SK-N-SH treated with all-trans-retinoic acid at 6 μM for 48 hours (cell line): ENCODE results near the gene SIRPA.

Source experiments
- ATAC-seq: fragments of 200-7000 bp; cut with Tn5 transposase; 3 replicates; pipeline ENCODE4 v1.9.1; 2020; ENCODE audit warnings: mild to moderate bottlenecking, moderate library complexity
- ARNTL ChIP-seq: fragments of 450-650 bp; formaldehyde crosslinking; IDR thresholded peaks from 2 replicates; pipeline ENCODE4 v1.5.0; 2020; ENCODE audit warnings: low read depth, mild to moderate bottlenecking, moderate library complexity, borderline replicate concordance
- BACH2 ChIP-seq: fragments of 250-450 bp; sonication (Bioruptor Pico); IDR thresholded peaks from 2 replicates; pipeline ENCODE4 v1.9.0; 2021; ENCODE audit warnings: mild to moderate bottlenecking, borderline replicate concordance
- CSDC2 ChIP-seq: fragments of 250-450 bp; sonication (Bioruptor Pico); IDR thresholded peaks from 2 replicates; pipeline ENCODE4 v1.5.0; 2020; ENCODE audit warnings: mild to moderate bottlenecking, moderate library complexity
- ESRRG ChIP-seq: fragments of 250-450 bp; sonication (Bioruptor Pico); IDR thresholded peaks from 2 replicates; pipeline ENCODE4 v1.6.1; 2021; ENCODE audit warnings: mild to moderate bottlenecking
- GLIS3 ChIP-seq: fragments of 250-450 bp; sonication (Bioruptor Pico); IDR thresholded peaks from 2 replicates; pipeline ENCODE4 v1.5.0; 2020; ENCODE audit warnings: mild to moderate bottlenecking, moderate library complexity
- ISL1 ChIP-seq: fragments of 250-450 bp; sonication (Bioruptor Pico); IDR thresholded peaks from 2 replicates; pipeline ENCODE4 v2.1.2; 2022; ENCODE audit warnings: mild to moderate bottlenecking, moderate library complexity
- OSR1 ChIP-seq: fragments of 250-450 bp; sonication (Bioruptor Pico); IDR thresholded peaks from 2 replicates; pipeline ENCODE4 v1.8.0; 2022; ENCODE audit warnings: moderate library complexity, mild to moderate bottlenecking, inconsistent platforms
- PPARA ChIP-seq: fragments of 250-450 bp; sonication (Bioruptor Pico); IDR thresholded peaks from 2 replicates; pipeline ENCODE4 v1.5.0; 2020; ENCODE audit warnings: mild to moderate bottlenecking, borderline replicate concordance
- RARB ChIP-seq: fragments of 250-450 bp; sonication (Bioruptor Pico); IDR thresholded peaks from 2 replicates; pipeline ENCODE4 v1.8.0; 2021; ENCODE audit warnings: mild to moderate bottlenecking, moderate library complexity
- SNAI2 ChIP-seq: fragments of 250-450 bp; sonication (Bioruptor Pico); IDR thresholded peaks from 2 replicates; pipeline ENCODE4 v1.5.0; 2020; ENCODE audit warnings: mild to moderate bottlenecking, moderate library complexity
- TCF4 ChIP-seq: fragments of 250-450 bp; sonication (Bioruptor Pico); IDR thresholded peaks from 2 replicates; pipeline ENCODE4 v1.8.0; 2021; ENCODE audit warnings: mild to moderate bottlenecking, moderate library complexity, borderline replicate concordance
- TOX ChIP-seq: fragments of 250-450 bp; sonication (Bioruptor Pico); IDR thresholded peaks from 2 replicates; pipeline ENCODE4 v1.8.0; 2021; ENCODE audit warnings: mild to moderate bottlenecking, moderate library complexity, borderline replicate concordance
- ZC3H10 ChIP-seq: fragments of 250-450 bp; sonication (Bioruptor Pico); IDR thresholded peaks from 2 replicates; pipeline ENCODE4 v1.5.1; 2021; ENCODE audit warnings: mild to moderate bottlenecking, moderate library complexity
- ZFP3 ChIP-seq: fragments of 250-450 bp; sonication (Bioruptor Pico); IDR thresholded peaks from 2 replicates; pipeline ENCODE4 v1.5.0; 2020; ENCODE audit warnings: mild to moderate bottlenecking, moderate library complexity
- ZFP30 ChIP-seq: fragments of 450-650 bp; formaldehyde crosslinking; IDR thresholded peaks from 2 replicates; pipeline ENCODE4 v1.5.0; 2022; ENCODE audit warnings: mild to moderate bottlenecking, moderate library complexity
- ZNF565 ChIP-seq: fragments of 450-650 bp; formaldehyde crosslinking; conservative IDR thresholded peaks from 2 replicates; pipeline ENCODE4 v1.5.0; 2020; ENCODE audit warnings: low read depth, mild to moderate bottlenecking, moderate library complexity
- ZNF70 ChIP-seq: fragments of 450-650 bp; formaldehyde crosslinking; IDR thresholded peaks from 2 replicates; pipeline ENCODE4 v1.5.0; 2020; ENCODE audit warnings: mild to moderate bottlenecking, moderate library complexity
- ZNF8 ChIP-seq: fragments of 450-650 bp; formaldehyde crosslinking; IDR thresholded peaks from 2 replicates; pipeline ENCODE4 v1.5.0; 2020; ENCODE audit warnings: mild to moderate bottlenecking, moderate library complexity
- TF ChIP-seq, protein P1 (sequence below): fragments of 250-450 bp; sonication (Bioruptor Pico); IDR thresholded peaks from 2 replicates; pipeline ENCODE4 v1.8.0; 2020; ENCODE audit warnings: mild to moderate bottlenecking, moderate library complexity, borderline replicate concordance
- TF ChIP-seq, protein P2 (sequence below): fragments of 250-450 bp; sonication (Bioruptor Pico); IDR thresholded peaks from 2 replicates; pipeline ENCODE4 v1.8.0; 2021; ENCODE audit warnings: low read depth, mild to moderate bottlenecking, moderate library complexity, borderline replicate concordance
- TF ChIP-seq, protein P3 (sequence below): fragments of 250-450 bp; sonication (Bioruptor Pico); IDR thresholded peaks from 2 replicates; pipeline ENCODE4 v1.5.1; 2021; ENCODE audit warnings: mild to moderate bottlenecking, moderate library complexity
- TF ChIP-seq, protein P4 (sequence below): fragments of 250-450 bp; sonication (Bioruptor Pico); IDR thresholded peaks from 2 replicates; pipeline ENCODE4 v1.5.1; 2020; ENCODE audit warnings: low read depth, mild to moderate bottlenecking, moderate library complexity

The SIRPA gene

DNA sequence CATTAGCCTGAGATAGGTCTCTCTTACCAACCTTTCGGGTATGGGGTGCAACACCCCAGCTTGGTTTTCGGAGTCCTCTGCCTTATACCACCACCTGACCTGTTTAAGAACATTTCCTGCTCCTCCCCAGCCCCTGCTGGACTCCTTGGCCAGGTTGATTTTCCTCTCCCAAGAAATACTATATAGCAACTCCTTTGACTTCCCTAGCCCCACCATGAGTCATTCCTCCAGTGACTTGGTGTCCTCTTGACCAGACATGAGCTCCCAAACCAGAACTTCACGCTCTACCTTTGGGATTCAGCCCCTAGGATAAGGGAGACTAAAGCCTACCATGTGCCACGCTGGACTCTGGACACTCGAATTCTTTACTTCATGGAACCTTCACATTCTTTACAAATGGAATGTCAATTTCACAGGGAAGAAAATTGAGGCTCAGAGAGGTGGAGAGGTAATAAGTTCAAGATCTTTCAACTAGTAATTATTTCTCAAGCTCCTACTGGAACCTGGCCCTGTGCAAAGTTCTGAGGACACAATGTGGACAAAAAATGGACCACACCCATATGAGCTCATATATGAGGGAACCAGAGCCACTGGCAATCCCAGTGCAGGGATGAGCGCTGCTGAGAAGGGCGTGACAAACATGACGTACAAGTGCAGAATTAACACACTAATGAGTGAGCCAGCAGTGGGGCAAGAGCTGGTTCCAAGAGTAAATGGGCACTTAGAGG is 48.2 kb downstream of the SIRPA start (continued):
- TF ChIP-seq TCF4 (no peak), GLIS3 (CRISPR knock-in tag) (no peak), ZFP3 (no peak)

DNA sequence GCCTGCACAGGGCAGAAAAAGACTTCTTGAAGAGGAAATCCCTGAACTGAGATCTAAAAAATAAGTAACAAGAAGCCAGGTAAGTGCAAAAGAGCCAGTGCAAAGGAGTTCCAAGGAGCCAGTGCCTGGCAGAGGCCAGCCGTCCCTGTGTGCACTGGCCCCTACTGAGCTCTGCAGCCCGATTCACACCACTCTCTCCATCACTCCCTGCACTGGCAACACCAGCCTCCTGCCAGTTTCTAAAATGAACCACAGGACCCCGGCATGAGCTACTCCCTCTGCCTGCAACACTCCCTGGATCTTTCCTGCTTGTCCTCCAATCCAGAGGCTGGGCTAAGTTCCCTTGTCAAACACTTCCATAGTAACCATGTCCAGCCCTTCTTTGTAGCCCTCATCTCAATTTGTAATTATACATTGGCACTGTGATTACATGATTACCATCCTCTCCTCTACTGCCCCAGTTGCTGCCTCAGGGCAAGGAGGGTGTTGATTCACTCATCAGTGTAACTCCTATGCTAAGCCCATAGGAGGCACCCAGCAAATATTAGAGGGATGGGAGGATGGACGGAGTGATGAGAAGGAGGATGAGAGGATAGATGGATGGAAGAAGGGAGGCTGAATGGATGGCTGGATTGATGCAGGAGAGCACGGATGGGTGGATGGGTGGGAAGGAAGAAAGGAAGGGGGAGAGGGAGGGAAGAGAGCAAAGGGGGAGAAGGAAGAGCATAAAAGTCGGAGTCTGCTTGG is 49.3 kb downstream of the SIRPA start:
- no peak for ATAC-seq
- TF ChIP-seq SNAI2 (CRISPR knock-in tag) (no peak), PPARA (CRISPR knock-in tag) (no peak), ESRRG (CRISPR knock-in tag) (no peak), TCF4 (no peak), CSDC2 (no peak), ZNF70 (CRISPR knock-in tag) (no peak), ZC3H10 (no peak), ARNTL (CRISPR knock-in tag) (no peak), ISL1 (CRISPR knock-in tag) (no peak), BACH2 (CRISPR knock-in tag) (no peak), RARB (CRISPR knock-in tag) (no peak), ZNF565 (no peak), OSR1 (CRISPR knock-in tag) (no peak), ZFP30 (CRISPR knock-in tag) (no peak)
- TF ChIP-seq, protein P1, sequence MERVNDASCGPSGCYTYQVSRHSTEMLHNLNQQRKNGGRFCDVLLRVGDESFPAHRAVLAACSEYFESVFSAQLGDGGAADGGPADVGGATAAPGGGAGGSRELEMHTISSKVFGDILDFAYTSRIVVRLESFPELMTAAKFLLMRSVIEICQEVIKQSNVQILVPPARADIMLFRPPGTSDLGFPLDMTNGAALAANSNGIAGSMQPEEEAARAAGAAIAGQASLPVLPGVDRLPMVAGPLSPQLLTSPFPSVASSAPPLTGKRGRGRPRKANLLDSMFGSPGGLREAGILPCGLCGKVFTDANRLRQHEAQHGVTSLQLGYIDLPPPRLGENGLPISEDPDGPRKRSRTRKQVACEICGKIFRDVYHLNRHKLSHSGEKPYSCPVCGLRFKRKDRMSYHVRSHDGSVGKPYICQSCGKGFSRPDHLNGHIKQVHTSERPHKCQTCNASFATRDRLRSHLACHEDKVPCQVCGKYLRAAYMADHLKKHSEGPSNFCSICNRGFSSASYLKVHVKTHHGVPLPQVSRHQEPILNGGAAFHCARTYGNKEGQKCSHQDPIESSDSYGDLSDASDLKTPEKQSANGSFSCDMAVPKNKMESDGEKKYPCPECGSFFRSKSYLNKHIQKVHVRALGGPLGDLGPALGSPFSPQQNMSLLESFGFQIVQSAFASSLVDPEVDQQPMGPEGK (CRISPR knock-in tag): no peak
- TF ChIP-seq, protein P2, sequence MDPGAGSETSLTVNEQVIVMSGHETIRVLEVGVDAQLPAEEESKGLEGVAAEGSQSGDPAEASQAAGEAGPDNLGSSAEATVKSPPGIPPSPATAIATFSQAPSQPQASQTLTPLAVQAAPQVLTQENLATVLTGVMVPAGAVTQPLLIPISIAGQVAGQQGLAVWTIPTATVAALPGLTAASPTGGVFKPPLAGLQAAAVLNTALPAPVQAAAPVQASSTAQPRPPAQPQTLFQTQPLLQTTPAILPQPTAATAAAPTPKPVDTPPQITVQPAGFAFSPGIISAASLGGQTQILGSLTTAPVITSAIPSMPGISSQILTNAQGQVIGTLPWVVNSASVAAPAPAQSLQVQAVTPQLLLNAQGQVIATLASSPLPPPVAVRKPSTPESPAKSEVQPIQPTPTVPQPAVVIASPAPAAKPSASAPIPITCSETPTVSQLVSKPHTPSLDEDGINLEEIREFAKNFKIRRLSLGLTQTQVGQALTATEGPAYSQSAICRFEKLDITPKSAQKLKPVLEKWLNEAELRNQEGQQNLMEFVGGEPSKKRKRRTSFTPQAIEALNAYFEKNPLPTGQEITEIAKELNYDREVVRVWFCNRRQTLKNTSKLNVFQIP (CRISPR knock-in tag): no peak
- TF ChIP-seq, protein P3, sequence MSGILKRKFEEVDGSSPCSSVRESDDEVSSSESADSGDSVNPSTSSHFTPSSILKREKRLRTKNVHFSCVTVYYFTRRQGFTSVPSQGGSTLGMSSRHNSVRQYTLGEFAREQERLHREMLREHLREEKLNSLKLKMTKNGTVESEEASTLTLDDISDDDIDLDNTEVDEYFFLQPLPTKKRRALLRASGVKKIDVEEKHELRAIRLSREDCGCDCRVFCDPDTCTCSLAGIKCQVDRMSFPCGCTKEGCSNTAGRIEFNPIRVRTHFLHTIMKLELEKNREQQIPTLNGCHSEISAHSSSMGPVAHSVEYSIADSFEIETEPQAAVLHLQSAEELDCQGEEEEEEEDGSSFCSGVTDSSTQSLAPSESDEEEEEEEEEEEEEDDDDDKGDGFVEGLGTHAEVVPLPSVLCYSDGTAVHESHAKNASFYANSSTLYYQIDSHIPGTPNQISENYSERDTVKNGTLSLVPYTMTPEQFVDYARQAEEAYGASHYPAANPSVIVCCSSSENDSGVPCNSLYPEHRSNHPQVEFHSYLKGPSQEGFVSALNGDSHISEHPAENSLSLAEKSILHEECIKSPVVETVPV (CRISPR knock-in tag): no peak
- TF ChIP-seq, protein P4, sequence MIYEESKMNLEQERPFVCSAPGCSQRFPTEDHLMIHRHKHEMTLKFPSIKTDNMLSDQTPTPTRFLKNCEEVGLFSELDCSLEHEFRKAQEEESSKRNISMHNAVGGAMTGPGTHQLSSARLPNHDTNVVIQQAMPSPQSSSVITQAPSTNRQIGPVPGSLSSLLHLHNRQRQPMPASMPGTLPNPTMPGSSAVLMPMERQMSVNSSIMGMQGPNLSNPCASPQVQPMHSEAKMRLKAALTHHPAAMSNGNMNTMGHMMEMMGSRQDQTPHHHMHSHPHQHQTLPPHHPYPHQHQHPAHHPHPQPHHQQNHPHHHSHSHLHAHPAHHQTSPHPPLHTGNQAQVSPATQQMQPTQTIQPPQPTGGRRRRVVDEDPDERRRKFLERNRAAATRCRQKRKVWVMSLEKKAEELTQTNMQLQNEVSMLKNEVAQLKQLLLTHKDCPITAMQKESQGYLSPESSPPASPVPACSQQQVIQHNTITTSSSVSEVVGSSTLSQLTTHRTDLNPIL: no peak

DNA sequence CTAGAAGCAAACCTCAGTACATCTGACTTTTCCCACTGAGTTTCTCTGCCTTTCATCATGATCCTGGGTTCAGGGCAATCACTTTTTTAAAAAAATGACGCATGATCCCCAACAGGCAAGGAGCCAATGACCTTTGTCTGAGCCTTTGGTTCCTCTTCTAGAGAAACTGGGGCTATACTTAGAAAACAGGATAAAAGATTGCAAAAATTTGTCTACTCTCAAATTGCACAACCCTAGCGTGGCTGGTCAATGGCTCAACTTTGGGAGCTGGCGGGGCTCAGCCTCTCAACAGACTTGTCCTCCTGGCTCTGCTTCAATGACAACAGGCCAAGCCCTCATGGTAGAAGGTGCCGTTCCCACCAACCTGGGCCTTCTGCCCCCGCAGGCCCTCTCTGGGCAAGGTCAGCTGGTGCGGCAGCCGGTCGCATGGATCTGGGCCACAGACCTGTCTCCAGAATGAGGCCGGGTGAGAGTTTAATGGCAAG is 50.0 kb downstream of the SIRPA start:
- TF ChIP-seq TCF4 (no peak), ZC3H10 (no peak), BACH2 (CRISPR knock-in tag) (no peak), ZNF565 (no peak), ZFP30 (CRISPR knock-in tag) (no peak), ZNF8 (CRISPR knock-in tag) (no peak), ARNTL (CRISPR knock-in tag) (no peak), RARB (CRISPR knock-in tag) (no peak), TOX (CRISPR knock-in tag) (no peak)
- TF ChIP-seq, protein P1 (CRISPR knock-in tag): no peak
- TF ChIP-seq, protein P2 (CRISPR knock-in tag): no peak
- TF ChIP-seq, protein P3 (CRISPR knock-in tag): no peak
- no peak for ATAC-seq
